Right cardiac atrium (tissue), 5 donors: ENCODE results near the gene PTPN6. TPM values are rescaled to one million over a fixed set of nuclear protein-coding genes. Genes with fewer than 3 reads are reported as not detected.
A peak's percentile ranks its signal among the peaks of the same experiment; 100 is the strongest.

Experiments
- ATAC-seq, 2 donors: fragments of 200-7000 bp; cut with Tn5 transposase; one replicate each; pipeline versions ENCODE4 v1.8.0 to v1.9.1; 2020; ENCODE audit warnings: moderate library complexity in 2 of 2, mild to moderate bottlenecking in 1 of 2
- DNase-seq, 3 donors: peaks; one replicate each; pipeline ENCODE4 v3.0.0-alpha.2; 2020
- H3K27ac ChIP-seq: one replicate; pipeline ENCODE4 v1.5.1; 2013; ENCODE audit warnings: mild to moderate bottlenecking, low read length, control low read depth, moderate library complexity
- H3K27me3 ChIP-seq: one replicate; pipeline ENCODE4 v1.6.1; 2013; ENCODE audit not compliant: control insufficient read depth, insufficient read depth
- H3K4me1 ChIP-seq: one replicate; pipeline ENCODE4 v1.6.1; 2013; ENCODE audit warnings: low read length; ENCODE audit not compliant: control insufficient read depth, insufficient read depth
- H3K4me3 ChIP-seq: one replicate; pipeline ENCODE4 v1.5.1; 2013; ENCODE audit warnings: low read length, control low read depth
- H3K9me3 ChIP-seq: one replicate; pipeline ENCODE4 v1.6.1; 2013; ENCODE audit warnings: low read length; ENCODE audit not compliant: control insufficient read depth
- WGBS: extraction: QIAGEN DNeasy Blood & Tissue Kit; methylation state at CpG from one replicate; pipeline ENCODE4 v1.1.7; 2013; 5-methylcytosine and 5-hydroxymethylcytosine counted together
- intact Hi-C, 4 donors: fragments of 100-400 bp; cut with DNase I; formaldehyde crosslinking; loops; one replicate each; pipeline versions ENCODE4 v1.11.0 to v1.14.0; 2022 to 2023
- polyA plus RNA-seq: library from polyadenylated mRNA; stranded (reverse); fragments of 200-250 nt; gene quantifications from one replicate; pipeline ENCODE4 v1.2.3, GENCODE V29; 2013
- total RNA-seq, 4 donors: library from RNA; stranded (reverse); fragmentation: NEBNext Ultra II Directional; extraction: Animal tissue kit (Norgen Biotek cat#: 25700); gene quantifications; one replicate each; pipeline ENCODE4 v1.2.1, GENCODE V29; 2021
- donor health status: healthy with polysubstance abuse.
- donor health status: DM: no; HTN: yes; CAD: no.
- donor health status: DM: no; HTN: no; CAD: no.
- donor health status: DM: no; HTN: yes; CAD: no; lungs with severe emphysema.
- donor health status: DM: yes; HTN: yes; CAD: no.

Gene PTPN6
- total and polyA plus RNA-seq, 5 donors = 5.9 to 12.1 (median 8.2) TPM

DNA sequence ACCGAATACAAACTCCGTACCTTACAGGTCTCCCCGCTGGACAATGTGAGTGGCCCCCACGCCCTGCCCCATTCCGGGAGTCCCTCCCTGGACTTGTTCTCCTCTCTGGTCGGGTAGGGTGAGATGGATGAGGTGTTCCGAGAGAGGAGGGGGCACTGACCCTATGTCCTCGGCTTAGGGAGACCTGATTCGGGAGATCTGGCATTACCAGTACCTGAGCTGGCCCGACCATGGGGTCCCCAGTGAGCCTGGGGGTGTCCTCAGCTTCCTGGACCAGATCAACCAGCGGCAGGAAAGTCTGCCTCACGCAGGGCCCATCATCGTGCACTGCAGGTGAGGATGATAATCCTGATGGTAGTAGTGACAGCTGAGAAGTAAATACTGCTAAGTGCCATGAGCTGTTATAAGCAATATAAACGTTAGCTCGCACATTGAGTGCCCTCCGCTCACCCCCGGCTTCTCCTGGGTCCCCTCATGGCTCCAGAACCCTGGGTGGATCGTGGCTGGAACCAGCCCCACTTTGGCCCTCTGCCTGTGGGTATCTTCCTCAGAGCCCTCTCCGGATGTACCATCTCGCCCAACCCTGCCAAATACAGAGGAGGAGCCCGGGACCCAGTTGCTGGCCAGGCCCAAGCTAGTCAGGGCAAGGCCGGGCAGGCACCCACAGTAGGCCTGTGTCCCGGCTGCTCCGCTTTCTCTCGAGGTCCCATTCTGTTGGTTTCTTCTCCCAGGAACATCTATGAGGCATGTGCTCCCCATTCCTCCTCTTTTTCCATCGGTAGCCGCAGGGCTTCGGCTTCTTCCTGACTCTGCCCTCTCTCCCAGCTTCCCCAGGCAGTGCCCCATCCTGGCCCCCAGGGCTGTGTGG is 6.8 kb downstream of the PTPN6 start:
- H3K27me3 ChIP-seq = no peaks in the 10 kb centered on the region
- ATAC-seq (no peak), DNase-seq (peak in 2 of 3 donors; percentile 37 to 55)
- H3K27ac ChIP-seq = no peak overlapping the region
- H3K4me1 ChIP-seq = peaks cover 2% of the 10 kb centered on the region
- 88% methylated on average over 28 of the region's 28 CpGs for WGBS
- intact Hi-C loops = loop anchor here in 1 of 4 donors (10.0 kb wide), 1 partner anchor 147 kb away; the partner anchor contains the start of gene C1RL
- no peaks in the 10 kb centered on the region for H3K9me3 ChIP-seq
- H3K4me3 ChIP-seq = no peak overlapping the region

DNA sequence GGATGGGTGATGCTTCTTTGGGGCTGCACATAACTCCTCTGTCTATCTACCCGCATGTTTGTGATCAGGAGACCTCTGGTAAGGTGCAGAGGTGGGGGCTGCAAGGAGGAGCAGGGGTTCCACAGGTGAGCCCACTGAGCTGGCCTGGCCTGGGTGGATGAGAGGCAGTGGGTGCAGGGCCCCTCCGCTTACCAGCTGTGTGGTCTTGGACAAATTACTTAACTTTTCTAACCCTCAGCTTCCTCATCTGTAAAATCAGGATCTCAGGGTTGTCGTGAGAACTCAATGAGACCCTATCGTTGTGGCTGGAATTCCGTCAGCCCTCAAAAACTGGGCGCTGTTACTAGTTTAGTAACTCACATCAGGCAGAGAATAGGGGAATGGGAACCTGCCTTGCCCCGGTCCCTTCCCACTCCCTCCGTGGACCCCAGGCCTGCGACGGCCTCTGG is 7.5 kb downstream of the PTPN6 start:
- no peaks in the 10 kb centered on the region for H3K9me3 ChIP-seq
- 56% methylated on average over 10 of the region's 10 CpGs for WGBS
- H3K4me1 ChIP-seq = peaks cover 2% of the 10 kb centered on the region
- no peak overlapping the region for H3K4me3 ChIP-seq
- intact Hi-C loops = loop anchor here in 1 of 4 donors (10.0 kb wide), 1 partner anchor 146 kb away; the partner anchor contains the start of gene C1RL
- ATAC-seq = no peak
- DNase-seq = peak in 1 of 3 donors; percentile 33
- no peaks in the 10 kb centered on the region for H3K27me3 ChIP-seq
- H3K27ac ChIP-seq = peak overlapping the region; percentile 0

DNA sequence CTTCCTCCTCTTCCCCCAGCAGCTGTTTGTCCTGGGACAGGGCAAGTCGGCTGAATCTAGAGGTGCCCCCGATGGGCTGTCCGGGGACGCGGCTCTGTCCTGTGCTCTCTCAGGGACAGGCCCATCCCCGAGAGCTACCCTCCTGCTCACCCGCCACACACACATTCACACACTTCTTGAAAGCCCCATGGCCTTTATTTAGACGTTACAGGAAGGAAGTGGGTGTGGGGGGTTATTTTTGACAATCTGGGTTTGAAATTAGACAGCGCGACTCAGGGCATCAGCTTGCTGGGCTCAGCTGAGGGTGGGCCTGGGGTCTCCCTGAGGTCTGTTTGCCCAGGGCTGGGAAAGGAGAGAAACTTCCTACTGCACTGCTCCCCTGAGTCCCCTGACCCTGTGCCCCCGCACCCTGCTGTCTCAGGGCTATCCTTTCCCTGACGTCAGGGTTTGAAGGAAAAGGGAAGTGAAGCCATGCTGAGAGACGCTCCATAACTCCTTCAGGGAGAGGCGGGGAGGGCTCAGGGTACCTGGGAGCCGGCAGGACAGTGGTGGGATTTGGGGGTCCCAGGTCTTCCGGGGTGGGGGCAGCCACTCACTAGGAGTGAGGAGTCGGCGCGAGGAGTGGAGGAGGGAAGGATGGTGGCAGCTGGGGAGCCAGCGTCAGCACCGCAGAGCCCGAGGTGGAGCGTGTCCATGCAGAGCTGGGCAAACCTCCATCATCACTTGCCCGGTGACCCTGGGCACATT is 8.1 kb downstream of the PTPN6 start:
- H3K4me3 ChIP-seq = no peak overlapping the region

DNA sequence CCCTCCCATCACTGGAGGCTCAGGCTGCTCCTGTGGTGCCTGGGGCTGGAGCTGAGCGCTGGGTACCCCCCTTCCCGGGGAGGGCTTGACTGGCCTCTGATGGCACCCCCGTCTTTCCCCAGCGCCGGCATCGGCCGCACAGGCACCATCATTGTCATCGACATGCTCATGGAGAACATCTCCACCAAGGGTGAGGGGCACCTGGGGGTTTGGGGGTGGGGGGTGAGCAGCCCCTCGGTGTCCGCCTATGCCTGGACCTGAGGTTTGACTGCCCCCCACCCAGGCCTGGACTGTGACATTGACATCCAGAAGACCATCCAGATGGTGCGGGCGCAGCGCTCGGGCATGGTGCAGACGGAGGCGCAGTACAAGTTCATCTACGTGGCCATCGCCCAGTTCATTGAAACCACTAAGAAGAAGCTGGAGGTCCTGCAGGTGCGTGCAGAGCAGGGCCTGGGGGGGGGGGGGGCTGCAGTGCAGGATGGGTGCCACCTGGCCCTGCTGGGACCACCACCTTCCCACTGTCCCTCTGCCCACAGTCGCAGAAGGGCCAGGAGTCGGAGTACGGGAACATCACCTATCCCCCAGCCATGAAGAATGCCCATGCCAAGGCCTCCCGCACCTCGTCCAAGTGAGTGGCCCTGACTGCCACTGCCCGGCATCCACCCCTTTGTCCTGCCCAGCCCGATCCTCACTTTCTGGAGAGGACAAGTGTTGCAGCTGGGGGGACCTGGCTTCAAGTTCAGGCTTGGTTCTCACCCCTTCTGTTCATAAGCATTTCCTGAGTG is 8.8 kb downstream of the PTPN6 start:
- intact Hi-C loops = loop anchor here in 1 of 4 donors (10.0 kb wide), 1 partner anchor 145 kb away; the partner anchor contains the start of gene C1RL
- ATAC-seq = no peak
- 90% methylated on average over 26 of the region's 26 CpGs for WGBS
- DNase-seq = peak in 2 of 3 donors; percentile 56 to 63
- Histone ChIP-seq H3K4me1 (peaks cover 5% of the 10 kb centered on the region), H3K27ac (peak overlapping the region; percentile 62), H3K27me3 (no peaks in the 10 kb centered on the region), H3K4me3 (no peak overlapping the region), H3K9me3 (no peaks in the 10 kb centered on the region)

More for the DNA sequence above, 8.1 kb downstream of the PTPN6 start:
- peaks cover 2% of the 10 kb centered on the region for H3K4me1 ChIP-seq
- no peaks in the 10 kb centered on the region for H3K27me3 ChIP-seq
- 51% methylated on average over 24 of the region's 24 CpGs for WGBS
- DNase-seq (peak in 2 of 3 donors; percentile 67 to 69), ATAC-seq (peak in 1 of 2 donors; percentile 52)
- H3K9me3 ChIP-seq = no peaks in the 10 kb centered on the region
- peak overlapping the region; percentile 62 for H3K27ac ChIP-seq
- intact Hi-C loops = loop anchor here in 1 of 4 donors (10.0 kb wide), 1 partner anchor 146 kb away; the partner anchor contains the start of gene C1RL

DNA sequence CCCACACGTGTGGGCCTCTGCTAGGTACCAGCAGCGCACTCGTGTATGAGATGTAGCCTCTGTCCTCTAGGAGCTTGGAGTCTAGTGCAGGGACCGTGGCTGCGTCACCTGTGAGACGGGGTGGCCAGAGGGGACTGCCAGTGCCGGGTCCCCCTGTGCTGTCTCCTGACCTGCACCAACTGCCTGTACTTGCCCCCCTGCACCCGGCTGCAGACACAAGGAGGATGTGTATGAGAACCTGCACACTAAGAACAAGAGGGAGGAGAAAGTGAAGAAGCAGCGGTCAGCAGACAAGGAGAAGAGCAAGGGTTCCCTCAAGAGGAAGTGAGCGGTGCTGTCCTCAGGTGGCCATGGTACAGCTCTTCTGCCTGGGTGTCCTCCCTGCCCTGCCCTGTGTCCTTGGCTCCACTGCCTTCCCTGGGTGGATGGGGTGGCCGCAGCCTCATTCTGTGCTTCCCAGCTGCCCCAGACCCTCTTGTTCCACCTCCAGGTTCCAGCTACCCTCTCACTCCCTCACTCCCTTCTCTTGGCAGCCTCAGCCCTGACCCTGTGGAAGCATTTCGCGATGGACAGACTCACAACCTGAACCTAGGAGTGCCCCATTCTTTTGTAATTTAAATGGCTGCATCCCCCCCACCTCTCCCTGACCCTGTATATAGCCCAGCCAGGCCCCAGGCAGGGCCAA is 9.6 kb downstream of the PTPN6 start:
- ATAC-seq (no peak), DNase-seq (peak in 2 of 3 donors; percentile 42 to 57)
- WGBS = 75% methylated on average over 13 of the region's 13 CpGs
- H3K4me1 ChIP-seq = peaks cover 5% of the 10 kb centered on the region
- peak overlapping the region; percentile 28 for H3K27ac ChIP-seq
- no peaks in the 10 kb centered on the region for H3K27me3 ChIP-seq
- H3K9me3 ChIP-seq = no peaks in the 10 kb centered on the region
- intact Hi-C loops = no loop called here
- H3K4me3 ChIP-seq = no peak overlapping the region

DNA sequence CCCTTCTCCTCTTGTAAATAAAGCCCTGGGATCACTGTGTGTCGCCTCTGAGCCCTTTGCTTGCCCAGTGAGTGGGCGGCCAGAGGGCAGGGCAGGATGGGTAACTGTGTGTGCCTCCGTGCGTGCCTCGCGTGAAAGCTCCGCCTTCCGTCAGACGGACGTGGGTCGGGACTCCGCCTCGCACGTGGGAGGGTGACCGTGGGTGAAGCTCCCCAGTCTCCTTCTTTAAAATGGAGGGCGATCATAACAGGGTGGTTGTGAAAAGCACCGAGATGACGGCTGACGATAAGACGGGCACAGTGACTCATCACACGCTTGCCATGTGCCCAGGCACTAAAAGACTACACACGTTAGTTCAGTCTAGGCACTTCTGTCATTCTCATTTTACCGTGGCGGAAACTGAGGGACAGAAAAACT is 10.1 kb downstream of the PTPN6 start:
- H3K4me1 ChIP-seq = peaks cover 5% of the 10 kb centered on the region
- no peaks in the 10 kb centered on the region for H3K27me3 ChIP-seq
- peak overlapping the region; percentile 28 for H3K27ac ChIP-seq
- H3K9me3 ChIP-seq = no peaks in the 10 kb centered on the region
- intact Hi-C loops = no loop called here
- WGBS = 38% methylated on average over 24 of the region's 24 CpGs
- ATAC-seq (peak; percentile 13 to 17), DNase-seq (peak; percentile 70 to 86 (median 81))
- H3K4me3 ChIP-seq = no peak overlapping the region

DNA sequence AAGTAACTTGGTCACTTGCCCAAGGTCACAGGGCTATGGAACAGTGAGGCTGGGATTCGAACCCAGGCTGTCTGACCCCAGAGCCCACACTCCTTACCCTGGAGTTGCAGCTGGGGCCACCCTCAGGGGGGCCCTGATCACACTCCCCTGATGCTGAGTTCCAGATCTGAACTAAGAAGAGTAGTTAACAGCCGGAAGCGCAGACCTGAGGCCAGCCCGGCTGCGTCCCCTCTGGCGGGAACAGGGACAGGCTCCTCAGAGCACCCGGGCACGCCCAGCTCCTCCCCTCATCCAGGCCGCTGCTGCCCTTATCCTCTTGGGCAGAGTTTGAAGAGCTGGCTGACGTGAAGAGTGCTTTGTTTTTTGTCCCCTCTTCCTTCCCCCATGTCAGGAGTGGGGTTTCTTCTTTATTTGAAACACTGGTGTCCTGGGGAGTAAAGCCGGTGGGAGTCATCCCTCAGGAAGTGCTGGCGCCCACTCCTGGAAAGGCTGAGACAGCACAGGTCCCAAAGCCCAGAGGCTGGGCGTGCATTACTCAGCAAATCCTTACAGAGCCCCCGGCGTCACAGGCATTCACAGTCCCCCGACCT is 10.6 kb downstream of the PTPN6 start:
- WGBS = 5% methylated on average over 16 of the region's 16 CpGs
- intact Hi-C loops = no loop called here
- no peaks in the 10 kb centered on the region for H3K9me3 ChIP-seq
- no peaks in the 10 kb centered on the region for H3K27me3 ChIP-seq
- H3K4me1 ChIP-seq = peaks cover 5% of the 10 kb centered on the region
- peak; percentile 78 to 89 (median 88) for DNase-seq
- peak overlapping the region; percentile 1 for H3K27ac ChIP-seq
- ATAC-seq = peak; percentile 57 to 64
- no peak overlapping the region for H3K4me3 ChIP-seq

DNA sequence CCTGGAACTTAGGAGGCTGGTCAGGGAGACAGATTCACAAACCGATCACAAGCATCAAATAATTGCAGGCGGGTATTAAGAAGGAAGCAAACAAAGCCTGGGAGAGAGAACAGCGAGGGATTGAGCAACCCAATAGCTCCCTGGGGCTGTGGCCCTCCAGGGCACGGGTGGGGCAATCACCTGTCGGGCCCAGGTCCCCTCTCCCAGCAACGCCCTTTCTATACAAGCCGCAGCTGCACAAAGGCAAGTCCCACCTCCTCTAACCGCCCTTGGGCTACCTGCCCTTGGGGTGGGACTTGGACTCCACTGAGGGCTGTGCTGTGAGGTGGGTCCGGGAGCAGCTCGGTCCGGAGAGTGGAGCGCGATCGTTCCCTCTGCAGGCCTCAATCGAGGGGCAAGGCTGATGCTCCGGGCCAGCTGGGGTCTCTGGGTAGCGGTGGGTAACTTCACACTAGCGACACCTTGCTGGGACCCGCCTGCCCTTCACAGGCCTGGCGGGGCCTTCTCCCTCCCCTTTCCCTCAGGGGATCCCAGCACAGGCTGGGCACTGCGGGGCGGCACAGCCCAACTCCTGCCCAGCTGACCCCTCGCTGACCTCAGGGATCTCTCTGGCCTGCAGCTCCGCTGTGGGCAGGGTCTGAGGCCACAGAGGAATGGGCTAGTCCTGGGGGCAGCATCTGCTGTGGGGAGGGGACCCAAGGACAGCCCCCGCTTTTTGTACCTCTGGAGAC is 11.3 kb downstream of the PTPN6 start:
- Histone ChIP-seq H3K27me3 (no peaks in the 10 kb centered on the region), H3K4me1 (peaks cover 5% of the 10 kb centered on the region), H3K4me3 (no peak overlapping the region), H3K27ac (peak overlapping the region; percentile 1), H3K9me3 (no peaks in the 10 kb centered on the region)
- DNase-seq = peak in 2 of 3 donors; percentile 55 to 61
- ATAC-seq = no peak
- 68% methylated on average over 25 of the region's 25 CpGs for WGBS
- intact Hi-C loops = no loop called here

DNA sequence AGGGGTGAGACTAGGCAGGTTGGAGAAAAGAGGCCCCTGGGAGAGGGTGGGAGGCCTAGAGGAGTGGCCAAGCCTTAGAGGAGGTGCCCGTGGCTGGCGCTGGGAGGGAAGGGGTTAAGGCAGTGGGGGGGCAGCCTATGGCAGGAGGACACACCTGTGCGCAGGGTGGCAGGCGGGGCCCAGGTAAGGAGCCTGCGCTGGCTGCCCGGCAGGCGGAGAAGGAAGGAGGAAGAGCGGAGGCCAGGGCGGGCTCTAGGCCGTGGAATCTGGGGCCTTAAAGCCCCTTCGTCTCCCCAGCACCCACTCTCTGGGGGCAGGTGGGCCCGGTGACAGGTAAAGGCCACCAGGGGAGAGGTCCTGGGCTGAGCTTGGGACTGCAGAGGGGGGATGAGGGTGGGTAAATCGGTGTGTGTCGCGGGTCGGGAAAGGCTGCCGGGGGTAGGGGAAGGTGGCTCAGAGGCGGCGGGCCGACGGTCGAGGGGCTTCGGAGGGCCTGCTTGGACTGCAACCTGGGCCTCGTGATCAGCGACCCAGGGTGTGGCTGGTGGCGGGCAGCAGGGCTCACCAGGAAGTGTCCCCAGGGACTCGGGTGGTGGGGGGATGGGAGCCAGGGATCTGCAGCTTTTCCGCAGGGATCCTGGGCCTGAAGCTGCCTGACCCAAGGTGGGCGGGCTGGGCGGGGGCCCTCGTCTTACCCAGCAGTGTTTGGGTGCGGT is 12.0 kb downstream of the PTPN6 start:
- DNase-seq (peak in 2 of 3 donors; percentile 66 to 75), ATAC-seq (peak in 1 of 2 donors; percentile 8)
- Histone ChIP-seq H3K4me1 (peaks cover 5% of the 10 kb centered on the region), H3K9me3 (no peaks in the 10 kb centered on the region), H3K27me3 (no peaks in the 10 kb centered on the region), H3K27ac (no peak overlapping the region), H3K4me3 (no peak overlapping the region)
- WGBS = 81% methylated on average over 32 of the region's 32 CpGs
- intact Hi-C loops = no loop called here
